Hepatocyte (in vitro differentiated cells): Measurements from ENCODE around the gene MYH16. TPM values are rescaled to one million over a fixed set of nuclear protein-coding genes. Genes with fewer than 3 reads are reported as not detected.

ENCODE experiments used
- DNase-seq: peaks from one replicate; pipeline ENCODE4 v3.0.0-alpha.2; 2016; ENCODE audit warnings: low spot score
- H2AFZ ChIP-seq: fragments of 200-600 bp; sonication (generic); 2 replicates; pipeline ENCODE4 v1.6.0; 2016; ENCODE audit warnings: antibody characterized with exemption, mild to moderate bottlenecking
- H3K27ac ChIP-seq: fragments of 200-600 bp; sonication (generic); 2 replicates; pipeline ENCODE4 v1.5.1; 2016; ENCODE audit warnings: mild to moderate bottlenecking
- H3K27me3 ChIP-seq: fragments of 200-600 bp; sonication (generic); 2 replicates; pipeline ENCODE4 v1.6.1; 2016
- H3K36me3 ChIP-seq: fragments of 200-600 bp; sonication (generic); replicated peaks from 2 replicates; pipeline ENCODE4 v1.5.1; 2016; ENCODE audit warnings: low read depth; ENCODE audit not compliant: insufficient read depth
- H3K4me1 ChIP-seq: fragments of 200-600 bp; sonication (generic); 2 replicates; pipeline ENCODE4 v1.5.1; 2016; ENCODE audit warnings: mild to moderate bottlenecking, moderate library complexity; ENCODE audit not compliant: insufficient read depth
- H3K4me2 ChIP-seq: fragments of 200-600 bp; sonication (generic); 2 replicates; pipeline ENCODE4 v1.6.0; 2016
- H3K4me3 ChIP-seq: fragments of 200-600 bp; sonication (generic); 2 replicates; pipeline ENCODE4 v1.5.1; 2016; ENCODE audit warnings: mild to moderate bottlenecking
- H3K79me2 ChIP-seq: fragments of 200-600 bp; sonication (generic); 2 replicates; pipeline ENCODE4 v1.6.0; 2017; ENCODE audit warnings: mild to moderate bottlenecking
- H3K9me2 ChIP-seq: fragments of 200-600 bp; sonication (generic); replicated peaks from 2 replicates; pipeline ENCODE4 v1.6.0; 2017; ENCODE audit warnings: mild to moderate bottlenecking; ENCODE audit not compliant: insufficient read depth
- H3K9me3 ChIP-seq: fragments of 200-600 bp; sonication (generic); 2 replicates; pipeline ENCODE4 v1.5.1; 2016; ENCODE audit warnings: low read depth, mild to moderate bottlenecking
- H4K20me1 ChIP-seq: fragments of 200-600 bp; sonication (generic); 2 replicates; pipeline ENCODE4 v1.6.0; 2016; ENCODE audit warnings: mild to moderate bottlenecking; ENCODE audit not compliant: insufficient read depth, poor library complexity, severe bottlenecking
- EZH2 ChIP-seq: fragments of 200-600 bp; sonication (generic); IDR thresholded peaks from 2 replicates; pipeline ENCODE4 v1.6.1; 2016; ENCODE audit warnings: antibody characterized with exemption, mild to moderate bottlenecking, borderline replicate concordance
- EZH2phosphoT487 ChIP-seq: fragments of 200-600 bp; sonication (generic); IDR thresholded peaks from one replicate; pipeline ENCODE4 v1.6.1; 2018; ENCODE audit warnings: antibody characterized with exemption, mild to moderate bottlenecking, low read depth, moderate library complexity; ENCODE audit not compliant: unreplicated experiment, severe bottlenecking
- WGBS: methylation state at CpG from one replicate; pipeline ENCODE4 v1.1.6; 2016; ENCODE audit warnings: low lambda C conversion rate; ENCODE audit errors: missing lambda C conversion rate; 5-methylcytosine and 5-hydroxymethylcytosine counted together
- polyA plus RNA-seq: library from polyadenylated mRNA; unstranded; fragments of >200 nt; fragmentation: Nextera tagmentation; extraction: Ambion mirVana; gene quantifications from 2 replicates; pipeline ENCODE4 v1.2.1, GENCODE V29; 2016
- total RNA-seq: library from RNA; depleted of rRNA; stranded (reverse); fragments of >200 nt; gene quantifications from 2 replicates; pipeline ENCODE4 v1.2.3, GENCODE V29; 2014
- TF ChIP-seq, protein P1 (sequence below): fragments of 200-600 bp; sonication (generic); IDR thresholded peaks from 2 replicates; pipeline ENCODE4 v1.5.1; 2016; ENCODE audit warnings: antibody characterized with exemption, mild to moderate bottlenecking; ENCODE audit not compliant: poor library complexity

Gene MYH16
- total and polyA plus RNA-seq, 2 experiments from 2014 or later, result 0.13 TPM; not detected in 1

DNA sequence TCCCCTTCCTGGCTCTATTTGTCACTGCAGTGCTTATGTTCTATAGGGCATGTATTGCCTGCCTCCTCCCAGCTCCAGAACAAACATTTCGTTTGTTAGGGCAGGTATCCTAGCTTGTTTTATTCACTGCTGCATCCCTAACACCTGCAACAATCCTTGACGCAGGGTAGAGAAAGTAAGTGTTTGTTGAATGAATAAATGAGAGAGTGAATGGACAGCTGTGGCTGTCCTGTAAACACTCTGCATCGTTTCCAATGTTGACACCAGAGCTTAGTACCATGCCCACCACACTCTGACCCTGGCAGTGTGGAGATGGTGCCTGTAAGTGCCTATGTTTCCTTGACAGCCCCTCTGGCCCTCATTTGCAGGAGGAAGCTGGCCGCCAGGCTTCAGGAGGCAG lies 21.0 kb downstream of the MYH16 start:
- 69% methylated on average over 4 of the region's 4 CpGs for WGBS
- H3K9me2 ChIP-seq, result no peaks in the 10 kb centered on the region
- no peak overlapping the region for H3K27ac ChIP-seq
- no peaks in the 10 kb centered on the region for H3K9me3 ChIP-seq
- no peaks in the 10 kb centered on the region for H3K4me1 ChIP-seq
- no peak for DNase-seq
- no peaks in the 10 kb centered on the region for H3K36me3 ChIP-seq
- no peak overlapping the region for H3K4me3 ChIP-seq
- no peak overlapping the region for H3K4me2 ChIP-seq
- no peaks in the 10 kb centered on the region for H3K27me3 ChIP-seq
- no peak overlapping the region for H2AFZ ChIP-seq
- no peaks in the 10 kb centered on the region for H3K79me2 ChIP-seq
- TF ChIP-seq, protein P1, sequence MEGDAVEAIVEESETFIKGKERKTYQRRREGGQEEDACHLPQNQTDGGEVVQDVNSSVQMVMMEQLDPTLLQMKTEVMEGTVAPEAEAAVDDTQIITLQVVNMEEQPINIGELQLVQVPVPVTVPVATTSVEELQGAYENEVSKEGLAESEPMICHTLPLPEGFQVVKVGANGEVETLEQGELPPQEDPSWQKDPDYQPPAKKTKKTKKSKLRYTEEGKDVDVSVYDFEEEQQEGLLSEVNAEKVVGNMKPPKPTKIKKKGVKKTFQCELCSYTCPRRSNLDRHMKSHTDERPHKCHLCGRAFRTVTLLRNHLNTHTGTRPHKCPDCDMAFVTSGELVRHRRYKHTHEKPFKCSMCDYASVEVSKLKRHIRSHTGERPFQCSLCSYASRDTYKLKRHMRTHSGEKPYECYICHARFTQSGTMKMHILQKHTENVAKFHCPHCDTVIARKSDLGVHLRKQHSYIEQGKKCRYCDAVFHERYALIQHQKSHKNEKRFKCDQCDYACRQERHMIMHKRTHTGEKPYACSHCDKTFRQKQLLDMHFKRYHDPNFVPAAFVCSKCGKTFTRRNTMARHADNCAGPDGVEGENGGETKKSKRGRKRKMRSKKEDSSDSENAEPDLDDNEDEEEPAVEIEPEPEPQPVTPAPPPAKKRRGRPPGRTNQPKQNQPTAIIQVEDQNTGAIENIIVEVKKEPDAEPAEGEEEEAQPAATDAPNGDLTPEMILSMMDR, result no peak
- TF ChIP-seq EZH2, result no peak
- H4K20me1 ChIP-seq, result no peaks in the 10 kb centered on the region

DNA sequence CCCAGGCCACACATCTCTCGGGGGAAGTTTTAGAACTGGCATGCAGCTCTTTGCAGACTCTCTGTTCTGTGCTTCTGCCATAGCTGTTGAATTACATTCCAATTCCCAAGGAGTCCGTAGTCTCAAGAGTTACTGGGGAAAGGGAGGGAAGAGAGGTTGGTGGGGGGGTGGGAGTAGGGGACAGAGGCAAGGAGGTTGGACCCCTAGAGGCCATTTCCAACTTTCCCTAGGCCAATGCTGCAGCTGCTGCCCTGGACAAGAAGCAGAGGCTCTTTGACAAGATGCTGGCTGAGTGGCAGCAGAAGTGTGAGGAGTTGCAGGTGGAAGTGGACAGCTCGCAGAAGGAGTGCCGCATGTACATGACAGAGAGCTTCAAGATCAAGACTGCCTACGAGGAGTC lies 23.8 kb downstream of the MYH16 start:
- H3K9me2 ChIP-seq, result no peaks in the 10 kb centered on the region
- no peak overlapping the region for H2AFZ ChIP-seq
- no peaks in the 10 kb centered on the region for H3K4me1 ChIP-seq
- no peak overlapping the region for H3K4me2 ChIP-seq
- TF ChIP-seq, protein P1, result no peak
- H3K27me3 ChIP-seq, result no peaks in the 10 kb centered on the region
- DNase-seq, result no peak
- 81% methylated on average over 5 of the region's 5 CpGs for WGBS
- no peaks in the 10 kb centered on the region for H3K79me2 ChIP-seq
- H4K20me1 ChIP-seq, result no peaks in the 10 kb centered on the region
- no peak overlapping the region for H3K4me3 ChIP-seq
- no peaks in the 10 kb centered on the region for H3K36me3 ChIP-seq
- H3K27ac ChIP-seq, result no peak overlapping the region
- no peaks in the 10 kb centered on the region for H3K9me3 ChIP-seq

DNA sequence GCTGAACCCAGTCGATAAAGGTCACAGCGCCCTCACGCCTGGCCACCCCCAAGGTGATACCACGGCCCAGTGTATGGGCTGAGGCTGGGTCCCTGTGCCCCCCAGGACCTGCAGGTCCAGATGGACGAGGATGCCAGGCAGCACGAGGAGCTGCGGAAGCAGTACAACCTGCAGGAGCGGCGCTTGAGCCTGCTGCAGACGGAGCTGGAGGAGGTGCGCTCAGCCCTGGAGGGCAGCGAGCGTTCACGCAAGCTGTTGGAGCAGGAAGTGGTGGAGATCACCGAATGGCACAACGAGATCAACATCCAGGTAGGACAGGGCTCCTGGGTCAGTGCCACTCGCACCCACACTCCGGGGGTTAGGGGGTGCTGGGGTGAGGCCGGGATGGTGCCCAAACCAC lies 28.9 kb downstream of the MYH16 start:
- no peak overlapping the region for H2AFZ ChIP-seq
- H3K9me3 ChIP-seq, result no peaks in the 10 kb centered on the region
- H3K27me3 ChIP-seq, result no peaks in the 10 kb centered on the region
- DNase-seq, result no peak
- 92% methylated on average over 18 of the region's 19 CpGs for WGBS
- H3K4me1 ChIP-seq, result no peaks in the 10 kb centered on the region
- no peak overlapping the region for H3K27ac ChIP-seq
- no peaks in the 10 kb centered on the region for H3K9me2 ChIP-seq
- TF ChIP-seq EZH2phosphoT487, result no peak
- no peak for TF ChIP-seq EZH2
- TF ChIP-seq, protein P1, result no peak
- no peaks in the 10 kb centered on the region for H3K36me3 ChIP-seq
- H3K4me3 ChIP-seq, result no peak overlapping the region
- H3K79me2 ChIP-seq, result no peaks in the 10 kb centered on the region
- no peak overlapping the region for H3K4me2 ChIP-seq
- no peaks in the 10 kb centered on the region for H4K20me1 ChIP-seq

DNA sequence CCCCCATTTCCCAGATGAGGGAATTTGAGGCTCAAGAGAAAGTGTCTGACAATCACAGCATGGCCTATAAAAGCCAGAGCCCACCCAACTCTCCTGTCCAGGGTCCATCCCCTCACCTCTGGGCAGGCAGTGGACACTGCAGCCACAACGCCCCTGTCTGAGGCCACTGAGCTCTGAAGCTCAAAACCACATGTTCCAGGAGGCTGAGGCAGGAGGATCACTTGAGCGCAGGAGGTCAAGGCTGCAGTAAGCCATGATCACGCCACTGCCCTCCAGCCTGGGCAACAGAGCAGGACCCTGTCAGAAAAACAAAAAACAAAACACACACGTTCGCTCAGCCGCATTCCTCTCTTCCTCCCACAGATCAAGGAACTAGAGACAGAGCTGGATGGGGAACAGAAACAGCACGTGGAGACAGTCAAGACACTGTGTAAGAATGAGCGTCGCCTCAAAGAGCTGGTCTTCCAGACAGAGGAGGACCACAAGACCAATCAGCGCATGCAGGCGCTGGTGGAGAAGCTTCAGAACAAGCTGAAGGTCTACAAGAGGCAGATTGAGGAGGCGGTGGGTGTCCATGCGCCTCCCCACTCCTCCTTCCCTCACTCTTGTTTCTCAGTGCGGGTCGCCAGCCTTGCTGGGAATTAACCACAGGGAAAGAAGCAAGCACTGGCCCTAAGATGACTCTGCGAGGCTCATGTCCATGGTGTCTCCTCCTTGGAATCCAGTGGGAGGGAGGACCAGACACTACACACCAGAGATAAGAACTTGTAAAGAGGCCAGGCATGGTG lies 33.0 kb downstream of the MYH16 start:
- Histone ChIP-seq H3K79me2 (no peaks in the 10 kb centered on the region), H4K20me1 (no peaks in the 10 kb centered on the region), H3K9me3 (no peaks in the 10 kb centered on the region), H3K4me2 (no peak overlapping the region), H3K9me2 (no peaks in the 10 kb centered on the region), H3K4me3 (no peak overlapping the region), H3K27me3 (no peaks in the 10 kb centered on the region), H3K4me1 (no peaks in the 10 kb centered on the region), H3K27ac (no peak overlapping the region), H2AFZ (no peak overlapping the region), H3K36me3 (no peaks in the 10 kb centered on the region)
- DNase-seq, result no peak
- WGBS, result 88% methylated on average over 16 of the region's 16 CpGs
- TF ChIP-seq, protein P1, result no peak
- no peak for TF ChIP-seq EZH2
- TF ChIP-seq EZH2phosphoT487, result no peak
